H1 (cell line): ENCODE data around the gene NLRC3. TPM values are rescaled to one million over a fixed set of nuclear protein-coding genes. Genes with fewer than 3 reads are reported as not detected.

Experiments used
- CTCF ChIA-PET: fragments of 300-600 bp; sonication (Branson Sonifier 250); formaldehyde crosslinking; loops from one replicate; lab custom pipeline; 2021; ENCODE audit not compliant: partially characterized antibody; lab: Charles Lee
- POLR2A ChIA-PET: fragments of 300-600 bp; sonication (Branson Sonifier 250); formaldehyde crosslinking; loops from one replicate; lab custom pipeline; 2021; ENCODE audit warnings: inconsistent platforms; ENCODE audit not compliant: partially characterized antibody; lab: Charles Lee
- DNase-seq, 2 experiments: peaks; one replicate each; pipeline versions ENCODE4 v3.0.0 to v3.0.0-alpha.2; 2010 to 2022; ENCODE audit warnings: low spot score in 2 of 2, low read depth in 1 of 2, mixed read lengths in 1 of 2
- FAIRE-seq: peaks from 2 replicates; lab custom pipeline; 2011; peaks lifted over from hg19 to GRCh38; lab: Jason Lieb, UNC
- H2AFZ ChIP-seq: 2 replicates; pipeline ENCODE4 v1.8.1; 2012; ENCODE audit warnings: low read length, inconsistent platforms
- H2AK5ac ChIP-seq: 2 replicates; pipeline ENCODE4 v1.6.1; 2013; ENCODE audit warnings: low read depth, low read length
- H2BK120ac ChIP-seq: replicated peaks from 2 replicates; pipeline ENCODE3; 2013; ENCODE audit warnings: low read depth, low read length, inconsistent platforms
- H2BK12ac ChIP-seq: 2 replicates; pipeline ENCODE4 v1.6.1; 2013; ENCODE audit warnings: low read depth, low read length
- H2BK15ac ChIP-seq: 2 replicates; pipeline ENCODE4 v1.6.1; 2013; ENCODE audit warnings: low read length
- H2BK20ac ChIP-seq: 2 replicates; pipeline ENCODE4 v1.6.1; 2013; ENCODE audit warnings: low read length
- H2BK5ac ChIP-seq: 2 replicates; pipeline ENCODE4 v1.6.1; 2013; ENCODE audit warnings: low read depth, low read length
- H3K14ac ChIP-seq: 2 replicates; pipeline ENCODE4 v1.6.1; 2013; ENCODE audit warnings: inconsistent platforms; ENCODE audit not compliant: insufficient read length
- H3K18ac ChIP-seq: 2 replicates; pipeline ENCODE4 v1.6.1; 2013; ENCODE audit warnings: low read length; ENCODE audit errors: extremely low read depth
- H3K23ac ChIP-seq: 2 replicates; pipeline ENCODE4 v1.6.1; 2013; ENCODE audit warnings: inconsistent platforms; ENCODE audit not compliant: insufficient read length
- H3K23me2 ChIP-seq: 2 replicates; pipeline ENCODE4 v1.6.1; 2013; ENCODE audit warnings: low read depth, low read length
- H3K27ac ChIP-seq: 2 replicates; pipeline ENCODE4 v1.6.1; 2011; ENCODE audit warnings: low read depth, low read length, inconsistent platforms
- H3K27me3 ChIP-seq, 4 experiments: replicated peaks in 1 of 4; 1 replicate in 1 of 4; 2 replicates in 3 of 4; pipeline versions ENCODE4 v1.6.1 to v1.8.1; 2011 to 2013; ENCODE audit warnings: low read length in 3 of 4, mild to moderate bottlenecking in 3 of 4, inconsistent platforms in 2 of 4, mixed read lengths in 2 of 4, moderate library complexity in 1 of 4; ENCODE audit not compliant: control insufficient read depth in 3 of 4, insufficient read depth in 3 of 4; ENCODE audit errors: extremely low read depth in 1 of 4
- H3K36me3 ChIP-seq, 4 experiments: 2 replicates each; pipeline versions ENCODE4 v1.6.1 to v1.8.1; 2011 to 2013; ENCODE audit warnings: mild to moderate bottlenecking in 4 of 4, low read length in 3 of 4, moderate library complexity in 2 of 4, control low read depth in 1 of 4, inconsistent platforms in 1 of 4; ENCODE audit not compliant: insufficient read depth in 4 of 4, control insufficient read depth in 2 of 4
- H3K4ac ChIP-seq: replicated peaks from 2 replicates; pipeline ENCODE3; 2013; ENCODE audit warnings: low read length, low read depth, mixed read lengths, inconsistent platforms; ENCODE audit not compliant: insufficient read length
- H3K4me1 ChIP-seq, 4 experiments: replicated peaks in 1 of 4; 1 replicate in 1 of 4; 2 replicates in 3 of 4; pipeline versions ENCODE4 v1.6.1 to v1.8.1; 2011 to 2013; ENCODE audit warnings: low read length in 3 of 4, inconsistent platforms in 2 of 4, mixed read lengths in 1 of 4; ENCODE audit not compliant: insufficient read depth in 4 of 4, control insufficient read depth in 3 of 4
- H3K4me2 ChIP-seq, 2 experiments: 2 replicates each; pipeline versions ENCODE4 v1.6.1 to v1.8.1; 2011 to 2013; ENCODE audit warnings: low read depth in 2 of 2, low read length in 2 of 2, control low read depth in 1 of 2, inconsistent platforms in 1 of 2, mild to moderate bottlenecking in 1 of 2; ENCODE audit not compliant: insufficient read depth in 1 of 2
- H3K4me3 ChIP-seq, 4 experiments: fragments of 200-600, 300-600 bp in 1 of 4; sonication (generic), shearing (Covaris generic), sonication (Bioruptor Twin) in 1 of 4; 2 replicates each; pipeline versions ENCODE4 v1.5.1 to v1.8.1; 2011 to 2016; ENCODE audit warnings: low read length in 4 of 4, low read depth in 3 of 4, control low read depth in 2 of 4, inconsistent platforms in 2 of 4, mild to moderate bottlenecking in 2 of 4, mixed read lengths in 1 of 4, moderate library complexity in 1 of 4; ENCODE audit not compliant: insufficient read depth in 2 of 4; ENCODE audit errors: extremely low read depth in 1 of 4
- H3K56ac ChIP-seq: replicated peaks from 2 replicates; pipeline ENCODE3; 2013; ENCODE audit warnings: low read depth, mild to moderate bottlenecking, mixed read lengths, low read length, inconsistent platforms; ENCODE audit not compliant: insufficient read length
- H3K79me1 ChIP-seq: 2 replicates; pipeline ENCODE4 v1.6.1; 2013; ENCODE audit warnings: low read depth, low read length, control low read depth
- H3K79me2 ChIP-seq, 2 experiments: 2 replicates each; pipeline versions ENCODE4 v1.6.1 to v1.8.1; 2012 to 2013; ENCODE audit warnings: low read length in 2 of 2, mild to moderate bottlenecking in 2 of 2, inconsistent platforms in 1 of 2; ENCODE audit not compliant: insufficient read depth in 2 of 2, control insufficient read depth in 1 of 2
- H3K9ac ChIP-seq, 4 experiments: replicated peaks in 1 of 4; 1 replicate in 1 of 4; 2 replicates in 3 of 4; pipeline versions ENCODE4 v1.6.1 to v1.8.1; 2011 to 2013; ENCODE audit warnings: low read depth in 3 of 4, low read length in 3 of 4, control low read depth in 2 of 4, mild to moderate bottlenecking in 2 of 4, moderate library complexity in 2 of 4, inconsistent platforms in 1 of 4; ENCODE audit errors: extremely low read depth in 1 of 4
- H3K9me3 ChIP-seq, 2 experiments: 2 replicates each; pipeline versions ENCODE4 v1.6.1 to v1.8.1; 2012 to 2013; ENCODE audit warnings: mild to moderate bottlenecking in 2 of 2, moderate library complexity in 2 of 2, control low read depth in 1 of 2, inconsistent platforms in 1 of 2, low read depth in 1 of 2, low read length in 1 of 2, mixed read lengths in 1 of 2; ENCODE audit not compliant: insufficient read depth in 2 of 2
- H4K20me1 ChIP-seq, 2 experiments: replicated peaks in 1 of 2; 2 replicates each; pipeline versions ENCODE3 to v1.8.1; 2011 to 2013; ENCODE audit warnings: inconsistent platforms in 2 of 2, low read length in 2 of 2, mild to moderate bottlenecking in 1 of 2; ENCODE audit not compliant: insufficient read depth in 2 of 2, control insufficient read depth in 1 of 2
- H4K5ac ChIP-seq: 2 replicates; pipeline ENCODE4 v1.6.1; 2013; ENCODE audit warnings: low read length, low read depth, mixed read lengths, inconsistent platforms; ENCODE audit not compliant: insufficient read length
- H4K8ac ChIP-seq: 2 replicates; pipeline ENCODE4 v1.8.0; 2013; ENCODE audit warnings: mild to moderate bottlenecking, moderate library complexity, low read length, inconsistent platforms; ENCODE audit not compliant: insufficient read depth; ENCODE audit errors: extremely low read depth
- H4K91ac ChIP-seq: replicated peaks from 2 replicates; pipeline ENCODE3; 2013; ENCODE audit warnings: low read length, mixed read lengths, inconsistent platforms; ENCODE audit not compliant: insufficient read length
- ASH2L ChIP-seq: fragments of 200-600, 300-600 bp; sonication (generic); IDR thresholded peaks from one replicate; pipeline ENCODE4 v1.7.1; 2017; ENCODE audit warnings: low read length
- CEBPB ChIP-seq: IDR thresholded peaks from 2 replicates; pipeline ENCODE4 v1.6.1; 2012; ENCODE audit warnings: low read depth, low read length
- CHD1 ChIP-seq: IDR thresholded peaks from 2 replicates; pipeline ENCODE4 v1.6.1; 2012; ENCODE audit warnings: low read depth, low read length, improper control_type of control experiment
- CTBP2 ChIP-seq: IDR thresholded peaks from 2 replicates; pipeline ENCODE4 v1.7.0; 2011; ENCODE audit warnings: borderline replicate concordance, mild to moderate bottlenecking, moderate library complexity, mixed read lengths, low read length; ENCODE audit not compliant: insufficient read depth, insufficient read length
- KDM5A ChIP-seq: fragments of 200-600 bp; IDR thresholded peaks from 2 replicates; pipeline ENCODE4 v1.7.1; 2012; ENCODE audit warnings: mild to moderate bottlenecking, low read length, inconsistent platforms, mixed read lengths
- MAFK ChIP-seq: IDR thresholded peaks from 2 replicates; pipeline ENCODE4 v1.6.1; 2012; ENCODE audit warnings: low read depth, mild to moderate bottlenecking, improper control_type of control experiment, low read length
- SIN3A ChIP-seq, 2 experiments: IDR thresholded peaks in 1 of 2; conservative IDR thresholded peaks in 1 of 2; 2 replicates each; pipeline ENCODE4 v1.6.1; 2011 to 2012; ENCODE audit warnings: low read length in 2 of 2, improper control_type of control experiment in 1 of 2, low read depth in 1 of 2, mild to moderate bottlenecking in 1 of 2
- SIX5 ChIP-seq: IDR thresholded peaks from 2 replicates; pipeline ENCODE4 v1.6.1; 2011; ENCODE audit warnings: mild to moderate bottlenecking, low read depth, low read length
- SRF ChIP-seq: IDR thresholded peaks from 2 replicates; pipeline ENCODE4 v1.6.1; 2011; ENCODE audit warnings: mild to moderate bottlenecking, low read depth, low read length, moderate library complexity
- TCF12 ChIP-seq: IDR thresholded peaks from 2 replicates; pipeline ENCODE4 v1.6.1; 2011; ENCODE audit warnings: low read depth, mild to moderate bottlenecking, low read length
- ZNF274 ChIP-seq: IDR thresholded peaks from 2 replicates; pipeline ENCODE4 v1.7.0; 2012; ENCODE audit warnings: low read length, borderline replicate concordance; ENCODE audit errors: extremely low read depth
- WGBS, 2 experiments: shearing (Covaris generic) in 1 of 2; methylation state at CpG; one replicate each; pipeline versions ENCODE4 v1.1.6 to v1.1.7; 2013 to 2015; ENCODE audit warnings: low lambda C conversion rate in 2 of 2, mixed read lengths in 2 of 2, inconsistent platforms in 1 of 2, low coverage in 1 of 2, missing lambda C conversion rate in 1 of 2; ENCODE audit not compliant: insufficient replicate concordance in 2 of 2, insufficient coverage in 1 of 2, insufficient read length in 1 of 2; ENCODE audit errors: extremely low coverage in 1 of 2, missing lambda C conversion rate in 1 of 2; 5-methylcytosine and 5-hydroxymethylcytosine counted together
- polyA plus RNA-seq, 7 experiments: library from polyadenylated mRNA; depleted of rRNA in 3 of 7; stranded (reverse) in 5 of 7; unstranded in 2 of 7; fragments of >200 nt in 5 of 7; fragments of 200-250 nt in 2 of 7; gene quantifications; 1 replicate in 5 of 7; 2 replicates in 1 of 7; 4 replicates in 1 of 7; pipeline versions ENCODE4 v1.2.1 to v1.2.3, GENCODE V29; 2011 to 2013; ENCODE audit warnings: missing spikeins in 2 of 7, mixed read lengths in 2 of 7
- total RNA-seq: library from RNA; stranded (reverse); fragmentation: NEBNext Ultra II Directional; extraction: Animal tissue kit (Norgen Biotek cat#: 25700); gene quantifications from 2 replicates; pipeline ENCODE4 v1.2.1, GENCODE V29; 2021

NLRC3 gene
- total and polyA plus RNA-seq, 2 of the 8 experiments (the other 6 are each of a cell fraction or from before 2014, with no cell fraction given), result 0.18 to 0.20 TPM

- peaks cover 0 to 4% (median 2%) of the 10 kb centered on the region in 4 experiments; a peak in 2 of 7 replicates for H3K4me1 ChIP-seq
- no peak overlapping the region for H2BK120ac ChIP-seq
- H3K23me2 ChIP-seq, result no peaks in the 10 kb centered on the region
- POLR2A ChIA-PET, result interaction anchor here (1.5 to 2.0 kb wide), 2 partner anchors 13 to 71 kb away, joined by 3 to 5 read pairs; no protein-coding TSS in a partner anchor
- FAIRE-seq (no peak), DNase-seq (no peak)
- H3K36me3 ChIP-seq, result peaks cover 0 to 12% (median 4%) of the 10 kb centered on the region in 4 experiments; a peak in 4 of 8 replicates
- no peaks in the 10 kb centered on the region for H3K27me3 ChIP-seq
- no peaks in the 10 kb centered on the region for H3K79me1 ChIP-seq
- H4K20me1 ChIP-seq, result peaks cover 0 to 2% of the 10 kb centered on the region in 2 experiments
- H4K5ac ChIP-seq, result no peak overlapping the region
- no peak for TF ChIP-seq SRF
- TF ChIP-seq ASH2L, result no peak
- TF ChIP-seq MAFK, result no peak
- no peak for TF ChIP-seq SIX5
- TF ChIP-seq CEBPB, result no peak
- no peak for TF ChIP-seq ZNF274
- TF ChIP-seq CHD1, result no peak
- no peak for TF ChIP-seq CTBP2
- no peak for TF ChIP-seq TCF12
- TF ChIP-seq KDM5A, result no peak
- no peak for TF ChIP-seq SIN3A (conservative IDR thresholded peaks at IDR 0.05 in 1 of 2, IDR thresholded peaks at IDR 0.05 in 1 of 2; ENCODE audit: low read depth in 1 of 2, low read length in 2 of 2)
- no peak overlapping the region for H3K4ac ChIP-seq
- CTCF ChIA-PET, result interaction anchor here (0.7 to 1.9 kb wide), 2 partner anchors 54 to 64 kb away, joined by 5 to 6 read pairs; no protein-coding TSS in a partner anchor
- no peaks in the 10 kb centered on the region for H3K9me3 ChIP-seq
- no peak overlapping the region for H2BK15ac ChIP-seq
- 93% methylated on average over 6 of the region's 6 CpGs; no CpG with 5 or more reads in 1 of the 2 experiments for WGBS, 2 experiments
- no peaks in the 10 kb centered on the region for H3K79me2 ChIP-seq
- H3K4me2 ChIP-seq, result no peak overlapping the region
- H2AK5ac ChIP-seq, result no peak overlapping the region
- H3K56ac ChIP-seq, result no peak overlapping the region
- H3K18ac ChIP-seq, result no peak overlapping the region
- no peak overlapping the region for H2BK12ac ChIP-seq
- H4K8ac ChIP-seq, result no peak overlapping the region; the same call in 1 of the 2 replicates
- H2BK20ac ChIP-seq, result no peak overlapping the region
- H3K9ac ChIP-seq, result no peak overlapping the region
- H3K4me3 ChIP-seq, result no peak overlapping the region
- H3K14ac ChIP-seq, result no peak overlapping the region
- H4K91ac ChIP-seq, result no peak overlapping the region
- H3K23ac ChIP-seq, result no peak overlapping the region
- H2AFZ ChIP-seq, result no peak overlapping the region
- no peak overlapping the region for H2BK5ac ChIP-seq
- no peak overlapping the region for H3K27ac ChIP-seq
These were observed 14.8 kb upstream of the NLRC3 start for GRCh38 chr16:3591991-3592390.
